SU-DHL-6 (cell line): ENCODE measurements around the gene MCUR1.

Source experiments
- EZH2phosphoT487 ChIP-seq: fragments of 200-600 bp; sonication (generic), shearing (Covaris generic); conservative IDR thresholded peaks from 2 replicates; pipeline ENCODE4 v1.6.1; 2018; ENCODE audit warnings: mild to moderate bottlenecking, antibody characterized with exemption, low read length, moderate library complexity, mixed read lengths
- TF ChIP-seq, protein P1 (sequence below): fragments of 200-600 bp; sonication (generic); IDR thresholded peaks from one replicate; pipeline ENCODE4 v1.5.1; 2017; ENCODE audit warnings: antibody characterized with exemption, mild to moderate bottlenecking, low read length, moderate library complexity; ENCODE audit not compliant: insufficient read depth, poor library complexity, severe bottlenecking

DNA sequence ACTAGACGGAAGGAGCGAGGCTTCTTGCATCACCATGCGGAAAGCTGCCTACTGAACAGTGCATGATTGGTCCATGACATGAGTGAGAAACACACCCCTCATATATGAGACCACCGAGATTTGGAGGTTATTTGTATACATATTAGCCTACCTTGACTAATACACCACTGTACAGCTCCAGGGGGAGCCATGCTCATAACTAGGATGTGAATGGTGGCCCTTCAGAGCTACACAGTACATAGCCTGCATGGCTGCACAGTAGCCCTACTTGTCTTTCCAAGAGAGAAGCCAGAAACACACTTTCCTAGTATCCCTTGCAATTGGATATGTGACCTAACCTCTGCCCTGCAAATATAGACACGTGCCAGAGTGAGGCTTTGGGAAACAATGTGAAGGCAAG lies 21.8 kb upstream of the MCUR1 start:
- TF ChIP-seq, protein P1, sequence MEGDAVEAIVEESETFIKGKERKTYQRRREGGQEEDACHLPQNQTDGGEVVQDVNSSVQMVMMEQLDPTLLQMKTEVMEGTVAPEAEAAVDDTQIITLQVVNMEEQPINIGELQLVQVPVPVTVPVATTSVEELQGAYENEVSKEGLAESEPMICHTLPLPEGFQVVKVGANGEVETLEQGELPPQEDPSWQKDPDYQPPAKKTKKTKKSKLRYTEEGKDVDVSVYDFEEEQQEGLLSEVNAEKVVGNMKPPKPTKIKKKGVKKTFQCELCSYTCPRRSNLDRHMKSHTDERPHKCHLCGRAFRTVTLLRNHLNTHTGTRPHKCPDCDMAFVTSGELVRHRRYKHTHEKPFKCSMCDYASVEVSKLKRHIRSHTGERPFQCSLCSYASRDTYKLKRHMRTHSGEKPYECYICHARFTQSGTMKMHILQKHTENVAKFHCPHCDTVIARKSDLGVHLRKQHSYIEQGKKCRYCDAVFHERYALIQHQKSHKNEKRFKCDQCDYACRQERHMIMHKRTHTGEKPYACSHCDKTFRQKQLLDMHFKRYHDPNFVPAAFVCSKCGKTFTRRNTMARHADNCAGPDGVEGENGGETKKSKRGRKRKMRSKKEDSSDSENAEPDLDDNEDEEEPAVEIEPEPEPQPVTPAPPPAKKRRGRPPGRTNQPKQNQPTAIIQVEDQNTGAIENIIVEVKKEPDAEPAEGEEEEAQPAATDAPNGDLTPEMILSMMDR: no peak
- no peak for TF ChIP-seq EZH2phosphoT487
